Stomach (tissue), 4 donors: Measurements from ENCODE around the gene ZNF32.

Experiments
- CTCF ChIP-seq, 7 experiments: fragments of 450-650 bp in 4 of 7; fragments of 200-600 bp in 3 of 7; sonication (generic) in 3 of 7; IDR thresholded peaks; one replicate each; pipeline ENCODE4 v1.5.1; 2016 to 2019; ENCODE audit warnings: antibody characterized with exemption in 7 of 7, control low read depth in 2 of 7, mild to moderate bottlenecking in 1 of 7
- EP300 ChIP-seq: sonication (generic); formaldehyde crosslinking; IDR thresholded peaks from one replicate; pipeline ENCODE4 v1.6.1; 2017; ENCODE audit warnings: antibody characterized with exemption

GRCh38 chr10:43599333-43599732, 49.3 kb downstream of the ZNF32 start:
- TF ChIP-seq CTCF (IDR thresholded peaks at IDR 0.05) (no peak), EP300 (no peak)
